ENCODE measurements around the gene SPATA18. TPM values are rescaled to one million over a fixed set of nuclear protein-coding genes. Genes with fewer than 3 reads are reported as not detected.

SPATA18 gene
- total and polyA plus RNA-seq, 2 of the 8 experiments (the other 6 are each of a cell fraction or from before 2014, with no cell fraction given): 1.4 to 2.4 TPM

Other genes starting within 250 kb of the SPATA18 start
- gene DCUN1D4, start 208.2 kb upstream of the SPATA18 start, total RNA-seq (2021; fragmentation: NEBNext Ultra II Directional; extraction: Animal tissue kit (Norgen Biotek cat#: 25700)): 55.9 and 57.3 TPM in 2 replicates
- 19.2 and 22.9 TPM in 2 replicates for gene DCUN1D4, start 208.2 kb upstream of the SPATA18 start, polyA plus RNA-seq (2011; rRNA removed)
- 0.11 TPM in 1 of 2 replicates, not detected in the other for gene LRRC66, start 30.9 kb upstream of the SPATA18 start, total RNA-seq (2021; fragmentation: NEBNext Ultra II Directional; extraction: Animal tissue kit (Norgen Biotek cat#: 25700))
- gene LRRC66, start 30.9 kb upstream of the SPATA18 start, polyA plus RNA-seq (2011; rRNA removed): 0.05 and 0.11 TPM in 2 replicates
- gene SGCB, start 13.0 kb upstream of the SPATA18 start, total RNA-seq (2021; fragmentation: NEBNext Ultra II Directional; extraction: Animal tissue kit (Norgen Biotek cat#: 25700)): 25.7 and 32.2 TPM in 2 replicates
- gene SGCB, start 13.0 kb upstream of the SPATA18 start, polyA plus RNA-seq (2011; rRNA removed): 5.3 and 6.8 TPM in 2 replicates

All from H1 (cell line).